GM23248 (cell line): ENCODE results near the gene ENDOV. TPM values are rescaled to one million over a fixed set of nuclear protein-coding genes. Genes with fewer than 3 reads are reported as not detected.

Source experiments
- DNase-seq: peaks from one replicate; pipeline ENCODE4 v3.0.0-alpha.2; 2015
- H2AFZ ChIP-seq: fragments of 200-600 bp; sonication (generic); 2 replicates; pipeline ENCODE4 v1.6.1; 2016; ENCODE audit warnings: antibody characterized with exemption
- H3F3A ChIP-seq: fragments of 200-600 bp; sonication (generic); 2 replicates; pipeline ENCODE4 v1.6.1; 2016; ENCODE audit warnings: mild to moderate bottlenecking, antibody characterized with exemption, mixed run types; ENCODE audit not compliant: insufficient read depth
- H3K27ac ChIP-seq: fragments of 200-600 bp; sonication (generic); 2 replicates; pipeline ENCODE4 v1.5.1; 2016; ENCODE audit warnings: mild to moderate bottlenecking
- H3K27me3 ChIP-seq: fragments of 200-600 bp; sonication (generic); replicated peaks from 2 replicates; pipeline ENCODE4 v1.6.1; 2016; ENCODE audit warnings: mild to moderate bottlenecking; ENCODE audit not compliant: insufficient read depth
- H3K36me3 ChIP-seq: fragments of 200-600 bp; sonication (generic); 2 replicates; pipeline ENCODE4 v1.6.1; 2016; ENCODE audit warnings: low read depth, mild to moderate bottlenecking
- H3K4me1 ChIP-seq: fragments of 200-600 bp; sonication (generic); 2 replicates; pipeline ENCODE4 v1.6.1; 2016; ENCODE audit warnings: mild to moderate bottlenecking; ENCODE audit not compliant: insufficient read depth
- H3K4me2 ChIP-seq: fragments of 200-600 bp; sonication (generic); one replicate; pipeline ENCODE4 v1.6.1; 2016; ENCODE audit warnings: mild to moderate bottlenecking; ENCODE audit not compliant: unreplicated experiment
- H3K4me3 ChIP-seq: fragments of 200-600 bp; sonication (generic); 2 replicates; pipeline ENCODE4 v1.5.1; 2016; ENCODE audit warnings: mild to moderate bottlenecking
- H3K79me2 ChIP-seq: fragments of 200-600 bp; sonication (generic); 2 replicates; pipeline ENCODE4 v1.6.1; 2016; ENCODE audit warnings: mild to moderate bottlenecking; ENCODE audit not compliant: insufficient read depth
- H3K9ac ChIP-seq: fragments of 200-600 bp; sonication (generic); 2 replicates; pipeline ENCODE4 v1.6.1; 2016; ENCODE audit warnings: mild to moderate bottlenecking
- H3K9me2 ChIP-seq: fragments of 200-600 bp; sonication (generic); 2 replicates; pipeline ENCODE4 v1.6.1; 2016; ENCODE audit warnings: mixed run types, mild to moderate bottlenecking, moderate library complexity; ENCODE audit not compliant: insufficient read depth
- H3K9me3 ChIP-seq: fragments of 200-600 bp; sonication (generic); one replicate; pipeline ENCODE4 v1.6.1; 2017; ENCODE audit warnings: low read depth
- H4K20me1 ChIP-seq: fragments of 200-600 bp; sonication (generic); 2 replicates; pipeline ENCODE4 v1.6.0; 2016; ENCODE audit not compliant: insufficient read depth
- EZH2 ChIP-seq: fragments of 200-600 bp; sonication (generic); IDR thresholded peaks from 2 replicates; pipeline ENCODE4 v1.6.1; 2018; ENCODE audit warnings: antibody characterized with exemption, mild to moderate bottlenecking; ENCODE audit not compliant: insufficient read depth, poor library complexity, severe bottlenecking
- EZH2phosphoT487 ChIP-seq: fragments of 200-600 bp; sonication (generic); IDR thresholded peaks from 2 replicates; pipeline ENCODE4 v1.6.1; 2018; ENCODE audit warnings: antibody characterized with exemption, moderate library complexity, mild to moderate bottlenecking, low read depth; ENCODE audit not compliant: insufficient read depth
- WGBS, 2 experiments: methylation state at CpG; one replicate each; pipeline ENCODE4 v1.1.6; 2015 to 2017; ENCODE audit warnings: low lambda C conversion rate in 2 of 2, low coverage in 1 of 2; ENCODE audit errors: missing lambda C conversion rate in 2 of 2; 5-methylcytosine and 5-hydroxymethylcytosine counted together
- in situ Hi-C: fragments of 300-500 bp; cut with MboI; formaldehyde crosslinking; loops from 2 replicates; pipeline ENCODE4 v1.15.0; 2020
- polyA plus RNA-seq: library from polyadenylated mRNA; unstranded; fragments of >200 nt; fragmentation: Nextera tagmentation; extraction: Ambion mirVana; gene quantifications from 2 replicates; pipeline ENCODE4 v1.2.1, GENCODE V29; 2016
- total RNA-seq: library from RNA; depleted of rRNA; stranded (reverse); fragments of >200 nt; shearing (Covaris generic); gene quantifications from 2 replicates; pipeline ENCODE4 v1.2.3, GENCODE V29; 2014

The ENDOV gene
- total and polyA plus RNA-seq, 2 experiments from 2014 or later = 25.1 to 25.7 TPM

- in situ Hi-C loops = no loop called here
- Histone ChIP-seq H3K79me2 (peaks cover 13% of the 10 kb centered on the region), H3F3A (no peaks in the 10 kb centered on the region), H3K9me3 (no peaks in the 10 kb centered on the region), H3K27ac (no peak overlapping the region), H4K20me1 (peaks cover 7% of the 10 kb centered on the region; the same call in 1 of the 2 replicates), H3K27me3 (no peaks in the 10 kb centered on the region), H3K4me2 (no peak overlapping the region), H3K36me3 (no peaks in the 10 kb centered on the region; the same call in 1 of the 2 replicates), H3K4me1 (0 out of 2 replicates have a peak, but pooled peaks cover 4% of the 10 kb centered on the region), H3K9ac (no peak overlapping the region), H2AFZ (no peak overlapping the region), H3K4me3 (no peak overlapping the region), H3K9me2 (no peaks in the 10 kb centered on the region)
- WGBS, 2 experiments = 75 to 80% methylated on average over 12 to 17 of the region's 18 CpGs
- no peak for TF ChIP-seq EZH2phosphoT487
- no peak for TF ChIP-seq EZH2
- no peak for DNase-seq
Measured at GRCh38 chr17:80422276-80422675, 7.3 kb downstream of the ENDOV start.

- WGBS, 2 experiments = 57 to 60% methylated on average over 20 of the region's 20 CpGs
- Histone ChIP-seq H3K79me2 (peaks cover 5% of the 10 kb centered on the region), H3K9ac (no peak overlapping the region), H3K27me3 (no peaks in the 10 kb centered on the region), H3K9me3 (no peaks in the 10 kb centered on the region), H3K4me3 (no peak overlapping the region), H3K36me3 (no peaks in the 10 kb centered on the region; the same call in 1 of the 2 replicates), H4K20me1 (peaks cover 6% of the 10 kb centered on the region; the same call in 1 of the 2 replicates), H3F3A (no peaks in the 10 kb centered on the region), H3K4me2 (no peak overlapping the region), H2AFZ (no peak overlapping the region), H3K4me1 (0 out of 2 replicates have a peak, but pooled peaks cover 2% of the 10 kb centered on the region), H3K27ac (no peak overlapping the region), H3K9me2 (no peaks in the 10 kb centered on the region)
- TF ChIP-seq EZH2phosphoT487 (no peak), EZH2 (no peak)
- no peak for DNase-seq
- in situ Hi-C loops = no loop called here
Measured at GRCh38 chr17:80422981-80423380, 8.0 kb downstream of the ENDOV start.

- no peak for DNase-seq
- in situ Hi-C loops = no loop called here
- Histone ChIP-seq H3K27me3 (no peaks in the 10 kb centered on the region), H3K4me3 (no peak overlapping the region), H3K4me1 (no peaks in the 10 kb centered on the region), H3K27ac (no peak overlapping the region), H3K36me3 (no peaks in the 10 kb centered on the region; the same call in 1 of the 2 replicates), H3K4me2 (no peak overlapping the region), H2AFZ (no peak overlapping the region), H4K20me1 (no peaks in the 10 kb centered on the region), H3K9ac (no peak overlapping the region), H3K9me2 (no peaks in the 10 kb centered on the region), H3K9me3 (no peaks in the 10 kb centered on the region), H3F3A (no peaks in the 10 kb centered on the region), H3K79me2 (no peaks in the 10 kb centered on the region)
- TF ChIP-seq EZH2phosphoT487 (no peak), EZH2 (no peak)
- 66 to 69% methylated on average over 9 to 13 of the region's 13 CpGs for WGBS, 2 experiments
Measured at GRCh38 chr17:80423536-80424225, 8.7 kb downstream of the ENDOV start.

- WGBS, 2 experiments = 80 to 85% methylated on average over 8 of the region's 8 CpGs
- Histone ChIP-seq H3K9ac (no peak overlapping the region), H3K9me2 (no peaks in the 10 kb centered on the region), H3F3A (no peaks in the 10 kb centered on the region), H3K79me2 (no peaks in the 10 kb centered on the region), H3K4me3 (no peak overlapping the region), H3K36me3 (no peaks in the 10 kb centered on the region; the same call in 1 of the 2 replicates), H3K4me1 (no peaks in the 10 kb centered on the region), H3K27ac (no peak overlapping the region), H3K9me3 (no peaks in the 10 kb centered on the region), H3K4me2 (no peak overlapping the region), H3K27me3 (no peaks in the 10 kb centered on the region), H2AFZ (no peak overlapping the region), H4K20me1 (no peaks in the 10 kb centered on the region)
- no peak for DNase-seq
- in situ Hi-C loops = no loop called here
- TF ChIP-seq EZH2phosphoT487 = no peak
- TF ChIP-seq EZH2 = no peak
Measured at GRCh38 chr17:80424261-80424660, 9.3 kb downstream of the ENDOV start.
